Endodermal cell (in vitro differentiated cells): Measurements from ENCODE around the gene TARDBP. TPM values are rescaled to one million over a fixed set of nuclear protein-coding genes. Genes with fewer than 3 reads are reported as not detected.

ENCODE experiments used
- DNase-seq: peaks from one replicate; pipeline ENCODE4 v3.0.0-alpha.2; 2017
- H3K27ac ChIP-seq: 2 replicates; pipeline ENCODE4 v1.5.1; 2013; ENCODE audit warnings: mild to moderate bottlenecking, low read depth, low read length, moderate library complexity
- H3K27me3 ChIP-seq: 2 replicates; pipeline ENCODE4 v1.6.1; 2013; ENCODE audit warnings: mild to moderate bottlenecking, low read length, moderate library complexity; ENCODE audit not compliant: insufficient read depth, control insufficient read depth, poor library complexity, severe bottlenecking
- H3K36me3 ChIP-seq: 2 replicates; pipeline ENCODE4 v1.7.0; 2013; ENCODE audit warnings: mild to moderate bottlenecking, low read length, moderate library complexity; ENCODE audit not compliant: control insufficient read depth, insufficient read depth
- H3K4me1 ChIP-seq: one replicate; pipeline ENCODE4 v1.7.0; 2013; ENCODE audit warnings: low read length; ENCODE audit not compliant: control insufficient read depth, insufficient read depth
- H3K4me3 ChIP-seq: 2 replicates; pipeline ENCODE4 v1.5.1; 2013; ENCODE audit warnings: mild to moderate bottlenecking, low read length, moderate library complexity
- H3K9ac ChIP-seq: 2 replicates; pipeline ENCODE4 v1.6.1; 2013; ENCODE audit warnings: mild to moderate bottlenecking, low read length, moderate library complexity; ENCODE audit not compliant: poor library complexity, severe bottlenecking; ENCODE audit errors: extremely low read depth
- H3K9me3 ChIP-seq: 2 replicates; pipeline ENCODE4 v1.6.1; 2013; ENCODE audit warnings: mild to moderate bottlenecking, low read length, moderate library complexity; ENCODE audit not compliant: control insufficient read depth
- H3K27ac Mint-ChIP-seq: 2 replicates; pipeline ENCODE4 v1.8.0; 2020; ENCODE audit warnings: mixed read lengths
- H3K27me3 Mint-ChIP-seq: 2 replicates; pipeline ENCODE4 v1.8.0; 2021; ENCODE audit warnings: mild to moderate bottlenecking, mixed read lengths; ENCODE audit not compliant: insufficient read depth
- H3K36me3 Mint-ChIP-seq: 2 replicates; pipeline ENCODE4 v1.8.0; 2020; ENCODE audit warnings: low read depth, mixed read lengths
- H3K4me1 Mint-ChIP-seq: 2 replicates; pipeline ENCODE4 v1.8.0; 2020; ENCODE audit warnings: mixed read lengths
- H3K4me3 Mint-ChIP-seq: 2 replicates; pipeline ENCODE4 v1.8.0; 2020; ENCODE audit warnings: mild to moderate bottlenecking, moderate library complexity, mixed read lengths
- H3K9me3 Mint-ChIP-seq: 2 replicates; pipeline ENCODE4 v1.8.0; 2020; ENCODE audit warnings: mild to moderate bottlenecking, mixed read lengths
- CTCF ChIP-seq: fragments of 200-600 bp; sonication (generic); conservative IDR thresholded peaks from 2 replicates; pipeline ENCODE4 v1.5.0; 2021; ENCODE audit warnings: antibody characterized with exemption, mild to moderate bottlenecking
- WGBS, 2 experiments: methylation state at CpG; one replicate each; pipeline versions ENCODE4 v1.1.5 to v1.1.7; 2013; ENCODE audit warnings: missing lambda C conversion rate in 2 of 2, mixed read lengths in 1 of 2; ENCODE audit not compliant: insufficient coverage in 1 of 2, insufficient read length in 1 of 2; 5-methylcytosine and 5-hydroxymethylcytosine counted together
- total RNA-seq, 2 donors: library from RNA; stranded (reverse); fragmentation: NEBNext Ultra II Directional in 1 of 2; extraction: Animal tissue kit (Norgen Biotek cat#: 25700) in 1 of 2; gene quantifications; 2 replicates in 1 of 2; 3 replicates in 1 of 2; pipeline ENCODE4 v1.2.1, GENCODE V29; 2021

Gene TARDBP
- total RNA-seq, 2 donors from 2014 or later = 203 to 216 TPM

- Mint-ChIP-seq H3K27ac (no peak overlapping the region), H3K4me3 (no peak overlapping the region), H3K9me3 (no peaks in the 10 kb centered on the region), H3K27me3 (no peaks in the 10 kb centered on the region), H3K36me3 (no peaks in the 10 kb centered on the region), H3K4me1 (peaks cover 2% of the 10 kb centered on the region)
- DNase-seq = no peak
- H3K4me3 ChIP-seq = no peak overlapping the region
- H3K27ac ChIP-seq = no peak overlapping the region
- no peak for TF ChIP-seq CTCF
- 81 to 86% methylated on average over 3 of the region's 3 CpGs for WGBS, 2 experiments
- no peaks in the 10 kb centered on the region for H3K36me3 ChIP-seq
- no peaks in the 10 kb centered on the region for H3K9me3 ChIP-seq
- no peaks in the 10 kb centered on the region for H3K4me1 ChIP-seq
- no peak overlapping the region for H3K9ac ChIP-seq
- peaks cover 15% of the 10 kb centered on the region for H3K27me3 ChIP-seq
These were observed 29.6 kb downstream of the TARDBP start for GRCh38 chr1:11042065-11042464.

GRCh38 chr1:11042995-11043874 lies 30.8 kb downstream of the TARDBP start:
- no peak overlapping the region for H3K4me3 ChIP-seq
- no peak overlapping the region for H3K27ac ChIP-seq
- TF ChIP-seq CTCF = no peak
- no peaks in the 10 kb centered on the region for H3K36me3 ChIP-seq
- H3K9ac ChIP-seq = no peak overlapping the region
- no peak for DNase-seq
- H3K4me1 Mint-ChIP-seq = peaks cover 2% of the 10 kb centered on the region
- H3K36me3 Mint-ChIP-seq = no peaks in the 10 kb centered on the region
- WGBS, 2 experiments = 86% methylated on average over 7 to 19 of the region's 19 CpGs
- no peaks in the 10 kb centered on the region for H3K9me3 Mint-ChIP-seq
- H3K9me3 ChIP-seq = no peaks in the 10 kb centered on the region
- no peaks in the 10 kb centered on the region for H3K27me3 Mint-ChIP-seq
- H3K4me3 Mint-ChIP-seq = no peak overlapping the region
- H3K27me3 ChIP-seq = peaks cover 11% of the 10 kb centered on the region
- H3K27ac Mint-ChIP-seq = no peak overlapping the region
- H3K4me1 ChIP-seq = no peaks in the 10 kb centered on the region

GRCh38 chr1:11044086-11044848 lies 31.8 kb downstream of the TARDBP start:
- no peaks in the 10 kb centered on the region for H3K9me3 ChIP-seq
- no peak for DNase-seq
- Mint-ChIP-seq H3K27ac (no peak overlapping the region), H3K4me1 (peaks cover 2% of the 10 kb centered on the region), H3K4me3 (no peak overlapping the region), H3K36me3 (no peaks in the 10 kb centered on the region), H3K27me3 (no peaks in the 10 kb centered on the region), H3K9me3 (no peaks in the 10 kb centered on the region)
- H3K4me1 ChIP-seq = no peaks in the 10 kb centered on the region
- no peak for TF ChIP-seq CTCF
- no peaks in the 10 kb centered on the region for H3K36me3 ChIP-seq
- H3K4me3 ChIP-seq = no peak overlapping the region
- H3K9ac ChIP-seq = no peak overlapping the region
- 90% methylated on average over 2 to 16 of the region's 16 CpGs for WGBS, 2 experiments
- no peak overlapping the region for H3K27ac ChIP-seq
- peaks cover under 1% of the 10 kb centered on the region for H3K27me3 ChIP-seq
